Immature natural killer cell (primary cell): Measurements from ENCODE around the gene S100B. TPM values are rescaled to one million over a fixed set of nuclear protein-coding genes. Genes with fewer than 3 reads are reported as not detected.
A peak's percentile ranks its signal among the peaks of the same experiment; 100 is the strongest.

Experiments used
- DNase-seq, 3 donors: peaks; one replicate each; pipeline ENCODE4 v3.0.0; 2022; ENCODE audit warnings: mixed read lengths in 1 of 3
- H3K27ac Mint-ChIP-seq, 6 donors: one replicate each; pipeline ENCODE4 v1.8.0; 2020; ENCODE audit warnings: mixed read lengths in 6 of 6, mild to moderate bottlenecking in 5 of 6, inconsistent platforms in 4 of 6, moderate library complexity in 3 of 6
- H3K27me3 Mint-ChIP-seq, 3 donors: one replicate each; pipeline ENCODE4 v1.8.0; 2020 to 2021; ENCODE audit warnings: low read depth in 3 of 3, mild to moderate bottlenecking in 3 of 3, mixed read lengths in 3 of 3, moderate library complexity in 3 of 3, inconsistent platforms in 1 of 3
- H3K36me3 Mint-ChIP-seq, 3 donors: one replicate each; pipeline ENCODE4 v1.8.0; 2020; ENCODE audit warnings: mixed read lengths in 3 of 3, inconsistent platforms in 2 of 3, mild to moderate bottlenecking in 2 of 3
- H3K4me1 Mint-ChIP-seq, 2 donors: one replicate each; pipeline ENCODE4 v1.8.0; 2020; ENCODE audit warnings: inconsistent platforms in 2 of 2, mild to moderate bottlenecking in 2 of 2, mixed read lengths in 2 of 2, moderate library complexity in 1 of 2
- H3K4me3 Mint-ChIP-seq, 5 donors: one replicate each; pipeline ENCODE4 v1.8.0; 2020; ENCODE audit warnings: mild to moderate bottlenecking in 5 of 5, mixed read lengths in 5 of 5, inconsistent platforms in 3 of 5, moderate library complexity in 3 of 5
- H3K9me3 Mint-ChIP-seq, 6 donors: one replicate each; pipeline ENCODE4 v1.8.0; 2020; ENCODE audit warnings: mild to moderate bottlenecking in 6 of 6, mixed read lengths in 6 of 6, inconsistent platforms in 4 of 6, moderate library complexity in 3 of 6
- polyA plus RNA-seq, 3 donors: library from polyadenylated mRNA; unstranded; fragments of 300-500 nt; fragmentation: Illumina TruSeq; gene quantifications; one replicate each; pipeline ENCODE4 v1.2.3, GENCODE V29; 2021

S100B gene
- polyA plus RNA-seq, 3 donors from 2014 or later = 12.6 to 138 (median 67.6) TPM

GRCh38 chr21:46551636-46552241 lies 53.1 kb downstream of the S100B start:
- H3K36me3 Mint-ChIP-seq = peaks cover 43 to 63% (median 58%) of the 10 kb centered on the region in 3 donors

GRCh38 chr21:46550116-46550941 lies 54.6 kb downstream of the S100B start:
- Mint-ChIP-seq H3K27me3 (peaks cover 9 to 28% (median 13%) of the 10 kb centered on the region in 3 donors), H3K27ac (peak overlapping the region; percentile 93 to 100 (median 98)), H3K4me1 (peaks cover 52 to 69% of the 10 kb centered on the region in 2 donors), H3K4me3 (peak overlapping the region; percentile 69 to 86 (median 85)), H3K9me3 (no peaks in the 10 kb centered on the region), H3K36me3 (peaks cover 39 to 62% (median 53%) of the 10 kb centered on the region in 3 donors)
- DNase-seq = peak; percentile 83 to 88 (median 87)

More at GRCh38 chr21:46551636-46552241, 53.1 kb downstream of the S100B start:
- Mint-ChIP-seq H3K27me3 (peaks cover 9 to 34% (median 13%) of the 10 kb centered on the region in 3 donors), H3K4me3 (peak overlapping the region; percentile 69 to 86 (median 85)), H3K4me1 (peaks cover 55 to 75% of the 10 kb centered on the region in 2 donors), H3K27ac (peak overlapping the region; percentile 93 to 100 (median 98)), H3K9me3 (no peaks in the 10 kb centered on the region)
- peak; percentile 73 to 76 (median 73) for DNase-seq

- H3K4me3 Mint-ChIP-seq = no peak overlapping the region
- H3K36me3 Mint-ChIP-seq = peaks cover 45 to 69% (median 59%) of the 10 kb centered on the region in 3 donors
- H3K27me3 Mint-ChIP-seq = peaks cover 10 to 28% (median 13%) of the 10 kb centered on the region in 3 donors
- H3K4me1 Mint-ChIP-seq = peaks cover 52 to 75% of the 10 kb centered on the region in 2 donors
- no peaks in the 10 kb centered on the region for H3K9me3 Mint-ChIP-seq
- no peak for DNase-seq
- H3K27ac Mint-ChIP-seq = peak overlapping the region; percentile 72 to 100 (median 98)
These were observed 55.2 kb downstream of the S100B start for GRCh38 chr21:46549650-46550049.

Other genes with a start within 250 kb of the S100B start
- gene DIP2A, start 146.2 kb downstream of the S100B start, polyA plus RNA-seq = 10 to 100 TPM; 23.1 to 64.8 (median 26.9) TPM
- 100 to 1,000 TPM; 386 to 451 (median 444) TPM for gene PRMT2, start 30.6 kb upstream of the S100B start, polyA plus RNA-seq